ENCODE data around the gene NDUFA11.
A peak's percentile ranks its signal among the peaks of the same experiment; 100 is the strongest.

NDUFA11 gene

GRCh38 chr19:5903624-5904351 lies at the start of gene NDUFA11:
Gene NDUFA11 (minus strand): TSS chr19:5903790. CDS start chr19:5903708, 82 bp downstream.
- peak; percentile 82 for DNase-seq

- DNase-seq, result no peak
These were observed 49.5 kb upstream of the NDUFA11 start for GRCh38 chr19:5953030-5953589.

- no peak for DNase-seq
These were observed 48.8 kb upstream of the NDUFA11 start for GRCh38 chr19:5952193-5953029.

- DNase-seq, result no peak
These were observed 47.8 kb upstream of the NDUFA11 start for GRCh38 chr19:5951338-5951861.

- no peak for DNase-seq
These were observed 47.2 kb upstream of the NDUFA11 start for GRCh38 chr19:5950741-5951140.

- peak; percentile 73 for DNase-seq
These were observed 46.3 kb upstream of the NDUFA11 start for GRCh38 chr19:5949792-5950305.

- no peak for DNase-seq
These were observed 45.4 kb upstream of the NDUFA11 start for GRCh38 chr19:5948752-5949564.

GRCh38 chr19:5947435-5947834 lies 43.8 kb upstream of the NDUFA11 start:
- no peak for DNase-seq

- DNase-seq, result no peak
These were observed 40.0 kb upstream of the NDUFA11 start for GRCh38 chr19:5943623-5944022.

- no peak for DNase-seq
These were observed 39.5 kb upstream of the NDUFA11 start for GRCh38 chr19:5943045-5943444.

- no peak for DNase-seq
These were observed 38.1 kb upstream of the NDUFA11 start for GRCh38 chr19:5941673-5942072.

GRCh38 chr19:5940260-5941208 lies 36.9 kb upstream of the NDUFA11 start:
- no peak for DNase-seq

- DNase-seq, result no peak
These were observed 34.0 kb upstream of the NDUFA11 start for GRCh38 chr19:5937550-5937949.

GRCh38 chr19:5936292-5936592 lies 32.7 kb upstream of the NDUFA11 start:
- no peak for DNase-seq

GRCh38 chr19:5935473-5936291 lies 32.1 kb upstream of the NDUFA11 start:
- no peak for DNase-seq

GRCh38 chr19:5934774-5935472 lies 31.3 kb upstream of the NDUFA11 start:
- no peak for DNase-seq

GRCh38 chr19:5934069-5934401 lies 30.4 kb upstream of the NDUFA11 start:
- no peak for DNase-seq

- no peak for DNase-seq
These were observed 29.9 kb upstream of the NDUFA11 start for GRCh38 chr19:5933391-5934068.

GRCh38 chr19:5932609-5933262 lies 29.1 kb upstream of the NDUFA11 start:
- DNase-seq, result no peak

All from NCI-H1436 treated with DMSO at 0.1 percent for 48 hours (cell line).